ENCODE results near the gene CXCL14.
"Not testable (repeated sequence)": the region's sequence is repeated elsewhere in the genome, so short reads cannot be mapped to it uniquely, and the experiment has no call there.

The CXCL14 gene

DNA sequence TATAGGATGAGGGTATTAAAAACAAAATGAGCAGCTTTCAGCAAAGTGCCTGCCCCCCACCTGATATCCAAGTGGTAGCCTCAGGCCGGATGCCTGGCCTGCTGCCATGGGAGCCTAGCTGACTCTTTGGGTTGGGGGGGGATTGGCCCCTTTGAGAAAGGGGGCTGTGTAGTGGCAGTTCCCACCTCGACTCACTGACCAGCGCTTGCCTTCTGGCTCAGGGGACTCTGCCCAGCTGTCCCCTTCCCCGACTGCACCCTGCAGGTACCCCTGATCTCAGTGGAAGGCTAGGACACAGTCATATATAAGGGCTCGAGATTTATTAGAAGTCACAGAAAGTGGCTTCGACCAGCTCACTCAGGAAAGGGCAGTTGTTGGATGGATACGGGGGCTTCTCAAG is 41.5 kb downstream of the CXCL14 start:
- TF ChIP-seq, protein P1, sequence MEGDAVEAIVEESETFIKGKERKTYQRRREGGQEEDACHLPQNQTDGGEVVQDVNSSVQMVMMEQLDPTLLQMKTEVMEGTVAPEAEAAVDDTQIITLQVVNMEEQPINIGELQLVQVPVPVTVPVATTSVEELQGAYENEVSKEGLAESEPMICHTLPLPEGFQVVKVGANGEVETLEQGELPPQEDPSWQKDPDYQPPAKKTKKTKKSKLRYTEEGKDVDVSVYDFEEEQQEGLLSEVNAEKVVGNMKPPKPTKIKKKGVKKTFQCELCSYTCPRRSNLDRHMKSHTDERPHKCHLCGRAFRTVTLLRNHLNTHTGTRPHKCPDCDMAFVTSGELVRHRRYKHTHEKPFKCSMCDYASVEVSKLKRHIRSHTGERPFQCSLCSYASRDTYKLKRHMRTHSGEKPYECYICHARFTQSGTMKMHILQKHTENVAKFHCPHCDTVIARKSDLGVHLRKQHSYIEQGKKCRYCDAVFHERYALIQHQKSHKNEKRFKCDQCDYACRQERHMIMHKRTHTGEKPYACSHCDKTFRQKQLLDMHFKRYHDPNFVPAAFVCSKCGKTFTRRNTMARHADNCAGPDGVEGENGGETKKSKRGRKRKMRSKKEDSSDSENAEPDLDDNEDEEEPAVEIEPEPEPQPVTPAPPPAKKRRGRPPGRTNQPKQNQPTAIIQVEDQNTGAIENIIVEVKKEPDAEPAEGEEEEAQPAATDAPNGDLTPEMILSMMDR (IDR thresholded peaks at IDR 0.05; ENCODE audit: extremely low read depth, insufficient read depth, missing control alignments), result no peak
- in situ Hi-C loops (cut with MboI; ENCODE audit: low pct_unique_long_range_greater_than_20kb, low sequenced_read_pairs, unreplicated experiment), result no loop called here
- no peak for DNase-seq (ENCODE audit: low spot score)

DNA sequence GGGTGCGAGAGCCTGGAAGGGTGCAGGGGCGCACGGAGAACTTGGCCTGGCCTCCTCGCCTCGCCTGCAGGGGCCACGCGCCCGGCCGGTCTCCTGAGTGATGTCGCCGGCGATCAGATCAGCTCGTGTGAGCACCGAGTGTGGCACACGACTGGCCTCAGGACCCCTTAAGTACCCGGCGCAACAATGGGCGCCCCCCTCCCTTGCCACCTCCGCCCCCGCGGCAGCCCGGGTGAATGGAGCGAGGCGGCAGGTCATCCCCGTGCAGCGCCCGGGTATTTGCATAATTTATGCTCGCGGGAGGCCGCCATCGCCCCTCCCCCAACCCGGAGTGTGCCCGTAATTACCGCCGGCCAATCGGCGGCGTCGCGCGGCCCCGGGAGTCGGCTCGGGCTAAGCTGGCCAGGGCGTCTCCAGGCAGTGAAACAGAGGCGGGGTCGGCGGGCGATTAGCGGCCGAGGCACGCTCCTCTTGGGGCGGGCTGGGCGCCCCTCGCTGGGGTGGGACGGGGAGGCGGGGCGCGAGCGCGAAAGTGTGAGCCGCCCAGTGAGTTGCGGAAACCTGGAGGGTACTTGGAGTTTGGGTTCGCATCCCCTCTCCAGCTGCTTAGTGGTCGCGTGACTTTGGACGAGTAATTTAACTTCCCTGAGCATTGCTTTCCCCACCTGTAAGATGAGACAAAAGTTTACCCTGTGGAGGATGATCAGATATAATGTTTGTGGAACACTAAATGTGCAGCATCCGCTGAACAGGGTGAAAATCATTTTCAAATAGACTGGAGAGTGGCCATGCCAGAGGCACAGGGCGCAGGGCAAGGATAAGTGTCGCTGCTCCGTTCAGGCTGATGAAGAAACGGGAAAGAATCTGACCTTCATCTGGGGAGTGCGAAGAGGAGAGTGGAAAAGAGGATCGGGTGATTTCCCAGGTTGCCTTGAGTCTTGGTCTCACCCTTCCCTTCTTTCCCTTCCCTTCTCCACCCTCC is 42.7 kb downstream of the CXCL14 start, which contains the start of gene NEUROG1:
NEUROG1 (minus strand) TSS at position 145 of the 982 bp plus-strand sequence. CDS start 274 bp downstream, outside the sequence.
- in situ Hi-C loops (cut with MboI; ENCODE audit: low pct_unique_long_range_greater_than_20kb, low sequenced_read_pairs, unreplicated experiment), result no loop called here
- no peak for DNase-seq (ENCODE audit: low spot score)
- TF ChIP-seq, protein P1 (IDR thresholded peaks at IDR 0.05; ENCODE audit: extremely low read depth, insufficient read depth, missing control alignments), result no peak

DNA sequence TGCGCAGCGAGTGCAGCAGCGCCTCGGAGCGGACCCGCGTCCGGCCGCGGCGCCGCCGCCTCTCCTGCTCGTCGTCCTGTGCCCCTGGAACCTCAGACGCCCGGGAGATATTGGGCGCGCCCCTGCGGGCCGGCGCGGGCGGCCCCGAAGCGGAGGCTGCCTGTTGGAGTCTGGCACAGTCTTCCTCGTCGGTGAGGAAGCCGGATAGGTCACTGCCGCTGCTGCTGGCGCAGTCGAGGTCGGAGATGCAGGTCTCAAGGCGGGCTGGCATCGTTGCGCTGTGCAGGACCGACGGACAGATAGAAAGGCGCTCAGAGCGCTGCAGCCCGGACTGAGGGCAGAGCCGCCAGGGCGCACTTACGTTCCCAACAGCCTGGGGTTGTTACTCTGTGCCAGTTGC is 43.4 kb downstream of the CXCL14 start:
- TF ChIP-seq, protein P1 (IDR thresholded peaks at IDR 0.05; ENCODE audit: extremely low read depth, insufficient read depth, missing control alignments), result no peak
- no peak for DNase-seq (ENCODE audit: low spot score)

DNA sequence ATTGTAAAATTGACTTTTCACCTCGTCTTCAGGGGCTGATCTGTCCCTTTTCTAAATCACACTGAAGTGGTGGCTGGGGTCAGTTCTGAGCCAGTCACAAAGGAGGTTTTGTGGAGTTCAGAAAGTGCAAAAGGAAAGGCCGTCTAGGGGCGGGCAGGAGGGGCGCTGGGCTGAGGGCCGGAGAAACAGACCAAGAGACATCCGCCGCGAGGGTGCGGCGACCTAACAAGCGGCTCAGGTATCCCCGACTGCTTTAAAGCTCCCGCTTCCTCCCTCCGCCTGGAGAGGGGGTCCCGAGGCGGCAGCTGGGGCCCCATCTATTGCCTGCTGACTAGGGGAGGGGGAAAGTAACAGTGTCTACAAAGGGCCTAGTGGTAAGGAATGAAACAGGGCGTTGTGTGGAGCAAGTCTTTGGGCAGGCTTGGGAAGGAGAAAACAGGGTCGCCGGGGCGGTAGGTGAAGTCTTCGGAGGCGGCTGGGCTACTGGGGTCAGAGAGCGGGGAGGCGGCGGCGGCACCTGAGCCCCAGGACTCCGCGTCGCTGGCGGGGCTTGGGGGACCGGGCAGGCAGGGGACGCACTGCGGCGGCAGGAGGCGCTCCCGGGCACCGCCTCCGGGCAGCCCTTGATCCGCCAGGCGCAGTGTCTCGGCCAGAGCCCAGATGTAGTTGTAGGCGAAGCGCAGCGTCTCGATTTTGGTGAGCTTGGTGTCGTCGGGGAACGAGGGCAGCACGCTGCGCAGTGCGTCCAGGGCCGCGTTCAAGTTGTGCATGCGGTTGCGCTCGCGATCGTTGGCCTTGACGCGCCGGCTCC is 44.0 kb downstream of the CXCL14 start:
- no peak for DNase-seq (ENCODE audit: low spot score)
- TF ChIP-seq, protein P1 (IDR thresholded peaks at IDR 0.05; ENCODE audit: extremely low read depth, insufficient read depth, missing control alignments), result no peak
- in situ Hi-C loops (cut with MboI; ENCODE audit: low pct_unique_long_range_greater_than_20kb, low sequenced_read_pairs, unreplicated experiment), result no loop called here

More for the DNA sequence above, 43.4 kb downstream of the CXCL14 start:
- in situ Hi-C loops (cut with MboI; ENCODE audit: low pct_unique_long_range_greater_than_20kb, low sequenced_read_pairs, unreplicated experiment), result no loop called here

DNA sequence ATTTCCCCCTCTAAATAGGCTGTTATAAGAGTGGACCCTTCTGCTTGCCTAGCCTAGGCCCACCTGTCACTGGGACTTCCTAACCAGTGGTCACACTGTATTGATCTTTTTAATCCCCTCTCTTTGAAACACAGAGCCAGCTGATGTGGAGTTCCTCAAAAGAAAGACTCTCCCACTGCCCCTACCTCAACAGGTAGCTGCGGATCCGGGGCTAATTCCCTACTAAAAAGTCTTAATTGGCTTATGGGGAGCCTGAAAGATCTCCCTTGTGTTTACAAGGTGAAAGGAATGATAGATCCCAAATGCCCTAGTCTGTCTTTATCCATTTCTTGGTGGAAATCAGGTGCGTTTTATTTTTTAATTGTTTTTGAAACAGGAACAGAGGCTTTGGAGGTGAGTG is 45.0 kb downstream of the CXCL14 start:
- TF ChIP-seq, protein P1 (IDR thresholded peaks at IDR 0.05; ENCODE audit: extremely low read depth, insufficient read depth, missing control alignments), result no peak
- in situ Hi-C loops (cut with MboI; ENCODE audit: low pct_unique_long_range_greater_than_20kb, low sequenced_read_pairs, unreplicated experiment), result no loop called here
- DNase-seq (ENCODE audit: low spot score), result no peak

DNA sequence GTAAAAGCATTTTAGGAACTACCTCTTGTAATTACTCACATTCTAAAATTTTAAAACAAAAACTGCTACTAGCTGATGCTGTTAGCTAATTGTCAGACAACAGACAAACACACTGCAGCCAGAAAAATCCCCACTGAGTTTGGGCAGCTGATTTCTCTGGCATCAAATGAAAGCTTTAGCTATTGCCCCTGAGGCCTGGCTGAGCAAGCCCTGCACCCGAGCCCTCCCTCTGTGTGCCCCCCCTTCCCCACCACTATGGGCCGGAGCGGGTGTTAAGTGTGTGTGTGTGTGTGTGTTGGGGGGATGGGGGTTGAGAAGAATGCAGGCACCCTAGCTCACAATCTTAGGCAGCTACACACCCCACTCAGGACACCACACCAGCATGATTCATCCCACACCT is 45.5 kb downstream of the CXCL14 start:
- in situ Hi-C loops (cut with MboI; ENCODE audit: low pct_unique_long_range_greater_than_20kb, low sequenced_read_pairs, unreplicated experiment), result no loop called here
- TF ChIP-seq, protein P1 (IDR thresholded peaks at IDR 0.05; ENCODE audit: extremely low read depth, insufficient read depth, missing control alignments), result no peak
- DNase-seq (ENCODE audit: low spot score), result no peak

DNA sequence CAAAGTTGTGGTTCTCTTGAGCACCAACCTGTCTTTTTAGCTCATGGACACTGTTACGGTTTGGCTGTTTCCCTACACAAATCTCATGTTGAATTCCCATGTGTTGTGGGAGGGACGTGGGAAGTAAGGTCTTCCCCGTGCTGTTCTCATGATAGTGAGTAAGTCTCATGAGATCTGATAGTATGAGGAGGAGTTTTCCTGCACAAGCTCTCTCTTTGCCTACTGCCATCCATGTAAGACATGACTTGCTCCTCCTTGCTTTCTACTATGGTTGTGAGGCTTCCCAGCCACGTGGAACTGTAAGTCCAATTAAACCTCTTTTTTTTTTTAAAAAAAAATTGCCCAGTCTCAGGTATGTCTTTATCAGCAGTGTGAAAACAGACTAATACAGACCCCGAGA is 49.2 kb downstream of the CXCL14 start:
- in situ Hi-C loops (cut with MboI; ENCODE audit: low pct_unique_long_range_greater_than_20kb, low sequenced_read_pairs, unreplicated experiment); DNase-seq (ENCODE audit: low spot score): not testable (repeated sequence)
